CD14-positive monocyte (primary cell): ENCODE results near the gene CASP3. TPM values are rescaled to one million over a fixed set of nuclear protein-coding genes. Genes with fewer than 3 reads are reported as not detected.

Source experiments
- DNase-seq, 3 donors: peaks; one replicate each; pipeline ENCODE4 v3.0.0-alpha.2; 2011 to 2022
- H2AFZ ChIP-seq: 2 replicates; pipeline ENCODE4 v1.6.0; 2012; ENCODE audit warnings: mild to moderate bottlenecking, low read depth, low read length, inconsistent platforms; ENCODE audit not compliant: insufficient read depth, poor library complexity, severe bottlenecking
- H3K27ac ChIP-seq, 2 donors: 1 replicate in 1 of 2; 2 replicates in 1 of 2; pipeline ENCODE4 v1.5.1; 2012 to 2013; ENCODE audit warnings: low read length in 2 of 2, control low read depth in 1 of 2, inconsistent platforms in 1 of 2, low read depth in 1 of 2, mild to moderate bottlenecking in 1 of 2
- H3K27me3 ChIP-seq, 2 donors: one replicate each; pipeline versions ENCODE4 v1.6.0 to v1.6.1; 2011 to 2013; ENCODE audit warnings: low read length in 2 of 2; ENCODE audit not compliant: control insufficient read depth in 2 of 2, insufficient read depth in 2 of 2
- H3K36me3 ChIP-seq, 2 donors: replicated peaks in 1 of 2; 1 replicate in 1 of 2; 2 replicates in 1 of 2; pipeline versions ENCODE4 v1.5.1 to v1.6.1; 2012 to 2013; ENCODE audit warnings: low read length in 2 of 2, control low read depth in 1 of 2, inconsistent platforms in 1 of 2, mild to moderate bottlenecking in 1 of 2; ENCODE audit not compliant: insufficient read depth in 2 of 2, control insufficient read depth in 1 of 2
- H3K4me1 ChIP-seq, 2 donors: 1 replicate in 1 of 2; 2 replicates in 1 of 2; pipeline versions ENCODE4 v1.5.1 to v1.6.1; 2012 to 2013; ENCODE audit warnings: low read length in 2 of 2, control low read depth in 1 of 2, inconsistent platforms in 1 of 2, mild to moderate bottlenecking in 1 of 2, moderate library complexity in 1 of 2; ENCODE audit not compliant: insufficient read depth in 2 of 2, control insufficient read depth in 1 of 2
- H3K4me2 ChIP-seq: replicated peaks from 2 replicates; pipeline ENCODE3; 2012; ENCODE audit warnings: low read length, moderate library complexity, mild to moderate bottlenecking; ENCODE audit not compliant: poor library complexity, severe bottlenecking; ENCODE audit errors: extremely low read depth
- H3K4me3 ChIP-seq, 3 experiments: fragments of 200-600 bp in 1 of 3; sonication (generic) in 1 of 3; replicated peaks in 1 of 3; 1 replicate in 2 of 3; 2 replicates in 1 of 3; pipeline ENCODE4 v1.5.1; 2011 to 2013; ENCODE audit warnings: low read length in 3 of 3, mild to moderate bottlenecking in 3 of 3, control low read depth in 2 of 3, low read depth in 2 of 3, inconsistent platforms in 1 of 3, moderate library complexity in 1 of 3
- H3K79me2 ChIP-seq: 2 replicates; pipeline ENCODE4 v1.6.0; 2012; ENCODE audit warnings: mild to moderate bottlenecking, control low read depth, inconsistent platforms, low read length, moderate library complexity; ENCODE audit not compliant: insufficient read depth
- H3K9ac ChIP-seq: 2 replicates; pipeline ENCODE4 v1.6.0; 2017; ENCODE audit warnings: low read length, mild to moderate bottlenecking; ENCODE audit not compliant: insufficient read depth, poor library complexity, severe bottlenecking
- H3K9me3 ChIP-seq, 2 donors: replicated peaks in 1 of 2; 1 replicate in 1 of 2; 2 replicates in 1 of 2; pipeline versions ENCODE4 v1.5.1 to v1.6.1; 2012 to 2013; ENCODE audit warnings: low read length in 2 of 2, control low read depth in 1 of 2; ENCODE audit not compliant: control insufficient read depth in 1 of 2, insufficient read depth in 1 of 2
- H4K20me1 ChIP-seq: 2 replicates; pipeline ENCODE4 v1.6.0; 2012; ENCODE audit warnings: mild to moderate bottlenecking, low read length, control low read depth, moderate library complexity; ENCODE audit not compliant: insufficient read depth
- H3K27ac Mint-ChIP-seq, 7 donors: one replicate each; pipeline ENCODE4 v1.8.0; 2020; ENCODE audit warnings: mild to moderate bottlenecking in 7 of 7, mixed read lengths in 7 of 7, moderate library complexity in 6 of 7, inconsistent platforms in 2 of 7
- H3K27me3 Mint-ChIP-seq, 3 donors: one replicate each; pipeline ENCODE4 v1.8.0; 2021 to 2022; ENCODE audit warnings: low read depth in 3 of 3, mild to moderate bottlenecking in 3 of 3, mixed read lengths in 3 of 3, moderate library complexity in 3 of 3, inconsistent platforms in 1 of 3
- H3K36me3 Mint-ChIP-seq, 2 donors: one replicate each; pipeline ENCODE4 v1.8.0; 2020; ENCODE audit warnings: mixed read lengths in 2 of 2, inconsistent platforms in 1 of 2, mild to moderate bottlenecking in 1 of 2
- H3K4me1 Mint-ChIP-seq: one replicate; pipeline ENCODE4 v1.8.0; 2020; ENCODE audit warnings: mild to moderate bottlenecking, mixed read lengths
- H3K4me3 Mint-ChIP-seq, 2 donors: one replicate each; pipeline ENCODE4 v1.8.0; 2020; ENCODE audit warnings: mild to moderate bottlenecking in 2 of 2, mixed read lengths in 2 of 2, moderate library complexity in 1 of 2
- H3K9me3 Mint-ChIP-seq, 7 donors: one replicate each; pipeline ENCODE4 v1.8.0; 2020 to 2022; ENCODE audit warnings: mixed read lengths in 7 of 7, mild to moderate bottlenecking in 6 of 7, moderate library complexity in 6 of 7, inconsistent platforms in 2 of 7
- CTCF ChIP-seq: fragments of 200-600 bp; IDR thresholded peaks from one replicate; pipeline ENCODE4 v1.8.0; 2022; ENCODE audit warnings: antibody characterized with exemption, mild to moderate bottlenecking
- WGBS: methylation state at CpG from one replicate; pipeline ENCODE4 v1.1.5; 2013; ENCODE audit warnings: missing lambda C conversion rate; ENCODE audit not compliant: insufficient coverage; 5-methylcytosine and 5-hydroxymethylcytosine counted together
- intact Hi-C, 2 donors: fragments of 100-400 bp; cut with micrococcal nuclease; formaldehyde crosslinking; loops; one replicate each; pipeline versions ENCODE4 v1.15.0 to v1.15.1; 2023
- polyA plus RNA-seq, 3 donors: library from polyadenylated mRNA; depleted of rRNA in 1 of 3; unstranded in 2 of 3; stranded (reverse) in 1 of 3; fragments of 300-500 nt in 2 of 3; fragments of >200 nt in 1 of 3; fragmentation: Illumina TruSeq in 2 of 3; gene quantifications; 1 replicate in 2 of 3; 2 replicates in 1 of 3; pipeline ENCODE4 v1.2.3, GENCODE V29; 2012 to 2021

Gene CASP3
- polyA plus RNA-seq, 3 donors = 6.7 to 11.3 (median 11.1) TPM

DNA sequence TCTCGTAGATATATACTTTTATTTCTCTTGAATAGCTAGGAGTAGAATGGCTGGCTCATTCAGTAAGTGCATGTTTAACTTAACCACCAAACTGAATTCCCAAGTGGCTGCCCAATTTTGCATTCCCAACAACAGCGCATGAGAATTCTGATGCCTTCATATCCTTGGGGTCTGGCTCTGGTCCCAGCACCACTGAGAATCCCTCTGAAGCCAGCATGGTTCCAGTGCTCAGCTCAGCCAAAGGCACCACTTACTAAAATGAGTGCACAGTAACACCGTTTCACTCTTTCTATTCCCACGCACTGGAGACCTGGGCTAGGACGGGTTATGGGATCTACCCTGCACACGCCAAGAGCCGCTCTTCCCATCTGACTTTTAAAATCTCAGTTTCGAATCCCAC, 60.4 kb downstream of the CASP3 start:
- Histone ChIP-seq H3K36me3 (no peaks in the 10 kb centered on the region), H2AFZ (no peak overlapping the region), H3K27ac (no peak overlapping the region), H3K4me1 (no peaks in the 10 kb centered on the region), H3K4me2 (no peak overlapping the region), H3K9me3 (no peaks in the 10 kb centered on the region), H4K20me1 (no peaks in the 10 kb centered on the region), H3K9ac (no peak overlapping the region), H3K79me2 (no peaks in the 10 kb centered on the region), H3K4me3 (no peak overlapping the region), H3K27me3 (no peaks in the 10 kb centered on the region)
- Mint-ChIP-seq H3K4me3 (no peak overlapping the region), H3K36me3 (no peaks in the 10 kb centered on the region), H3K9me3 (peaks cover 0 to 8% (median 2%) of the 10 kb centered on the region in 7 donors), H3K27me3 (no peaks in the 10 kb centered on the region), H3K27ac (no peak overlapping the region), H3K4me1 (no peaks in the 10 kb centered on the region)
- TF ChIP-seq CTCF = no peak
- 98% methylated on average over 7 of the region's 8 CpGs for WGBS
- intact Hi-C loops = no loop called here
- DNase-seq = no peak

DNA sequence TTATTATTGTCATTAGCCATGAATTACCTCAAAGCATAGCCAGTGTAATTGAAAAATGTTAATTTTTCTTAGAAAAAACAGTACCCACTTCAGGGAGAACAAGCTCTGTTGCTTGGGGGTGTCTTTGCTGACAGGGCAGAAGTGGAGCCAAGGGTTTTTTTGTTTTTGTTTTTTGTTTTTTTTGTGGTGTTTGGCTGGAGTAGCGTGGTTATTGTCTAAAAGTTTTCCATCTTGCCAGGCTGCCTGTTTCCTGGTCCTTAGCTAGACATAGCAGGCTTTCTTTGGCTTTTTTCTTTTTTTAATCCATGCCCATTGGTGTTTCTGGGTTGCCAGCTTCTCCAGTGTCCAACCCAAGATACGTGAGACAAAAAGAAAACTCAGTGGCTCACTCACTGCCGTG, 61.5 kb downstream of the CASP3 start:
- TF ChIP-seq CTCF = no peak
- no peaks in the 10 kb centered on the region for H3K4me1 ChIP-seq
- no peaks in the 10 kb centered on the region for H3K79me2 ChIP-seq
- no peaks in the 10 kb centered on the region for H3K27me3 ChIP-seq
- no peak overlapping the region for H3K4me3 ChIP-seq
- no peak overlapping the region for H3K9ac ChIP-seq
- no peaks in the 10 kb centered on the region for H3K9me3 ChIP-seq
- Mint-ChIP-seq H3K9me3 (peaks cover 0 to 7% (median 0%) of the 10 kb centered on the region in 7 donors), H3K4me3 (no peak overlapping the region), H3K27ac (no peak overlapping the region), H3K4me1 (no peaks in the 10 kb centered on the region), H3K27me3 (no peaks in the 10 kb centered on the region), H3K36me3 (no peaks in the 10 kb centered on the region)
- no peaks in the 10 kb centered on the region for H3K36me3 ChIP-seq
- H3K27ac ChIP-seq = no peak overlapping the region
- no peak for DNase-seq
- no peak overlapping the region for H3K4me2 ChIP-seq
- H4K20me1 ChIP-seq = no peaks in the 10 kb centered on the region
- 94% methylated on average over 2 of the region's 3 CpGs for WGBS
- no peak overlapping the region for H2AFZ ChIP-seq
- intact Hi-C loops = no loop called here
